WTC11 (cell line): ENCODE measurements around the gene IMP3. TPM values are rescaled to one million over a fixed set of nuclear protein-coding genes. Genes with fewer than 3 reads are reported as not detected.

Experiments
- ATAC-seq: fragments of 200-7000 bp; cut with Tn5 transposase; 2 replicates; pipeline ENCODE4 v1.10.0; 2021; ENCODE audit warnings: mild to moderate bottlenecking, moderate library complexity
- CTCF ChIA-PET: fragments of 300-600 bp; sonication (Branson Sonifier 250); formaldehyde crosslinking; loops from one replicate; lab custom pipeline; 2021; ENCODE audit warnings: antibody characterized with exemption; lab: Charles Lee
- POLR2A ChIA-PET: fragments of 350-600 bp; sonication (Branson Sonifier 250); formaldehyde crosslinking; loops from one replicate; lab custom pipeline; 2021; ENCODE audit warnings: antibody characterized with exemption; lab: Charles Lee
- DNase-seq: peaks from one replicate; pipeline ENCODE4 v3.0.0; 2021; ENCODE audit warnings: low spot score
- H3K27ac Mint-ChIP-seq: 2 replicates; pipeline ENCODE4 v1.8.0; 2021; ENCODE audit warnings: mixed read lengths
- H3K27me3 Mint-ChIP-seq: 2 replicates; pipeline ENCODE4 v1.8.0; 2021; ENCODE audit warnings: low read depth, mild to moderate bottlenecking, moderate library complexity, mixed read lengths
- H3K36me3 Mint-ChIP-seq: 2 replicates; pipeline ENCODE4 v1.8.0; 2021; ENCODE audit warnings: mixed read lengths
- H3K4me1 Mint-ChIP-seq: 2 replicates; pipeline ENCODE4 v1.8.0; 2022; ENCODE audit warnings: mixed read lengths
- H3K4me3 Mint-ChIP-seq: 2 replicates; pipeline ENCODE4 v1.8.0; 2021; ENCODE audit warnings: mild to moderate bottlenecking, moderate library complexity, mixed read lengths
- H3K9me3 Mint-ChIP-seq: 2 replicates; pipeline ENCODE4 v1.8.0; 2021; ENCODE audit warnings: mixed read lengths
- ATF1 ChIP-seq: sonication (generic); formaldehyde crosslinking; IDR thresholded peaks from 2 replicates; pipeline ENCODE4 v1.8.1; 2023; ENCODE audit warnings: mild to moderate bottlenecking, moderate library complexity, missing genetic modification reagents
- CBFB ChIP-seq: sonication (generic); formaldehyde crosslinking; IDR thresholded peaks from 2 replicates; pipeline ENCODE4 v1.8.1; 2022; ENCODE audit warnings: mild to moderate bottlenecking, low read depth, missing genetic modification reagents
- CTCF ChIP-seq: fragments of 200-600 bp; IDR thresholded peaks from 2 replicates; pipeline ENCODE4 v1.8.0; 2022; ENCODE audit warnings: antibody characterized with exemption
- EMX1 ChIP-seq: fragments of 250-450 bp; sonication (Bioruptor Pico); IDR thresholded peaks from 2 replicates; pipeline ENCODE4 v1.8.0; 2021; ENCODE audit warnings: mild to moderate bottlenecking
- ETV6 ChIP-seq: sonication (generic); formaldehyde crosslinking; IDR thresholded peaks from 2 replicates; pipeline ENCODE4 v1.8.1; 2022; ENCODE audit warnings: mild to moderate bottlenecking, missing genetic modification reagents
- FOXK1 ChIP-seq: sonication (generic); formaldehyde crosslinking; IDR thresholded peaks from 2 replicates; pipeline ENCODE4 v1.8.0; 2022; ENCODE audit warnings: mild to moderate bottlenecking, moderate library complexity, missing genetic modification reagents
- GTF2I ChIP-seq: fragments of 250-450 bp; sonication (Bioruptor Pico); conservative IDR thresholded peaks from 2 replicates; pipeline ENCODE4 v1.4.0; 2021; ENCODE audit warnings: mild to moderate bottlenecking
- MLX ChIP-seq: sonication (generic); formaldehyde crosslinking; IDR thresholded peaks from 2 replicates; pipeline ENCODE4 v1.8.1; 2023; ENCODE audit warnings: mild to moderate bottlenecking, missing genetic modification reagents, moderate library complexity
- MXD4 ChIP-seq: fragments of 250-450 bp; sonication (Bioruptor Pico); IDR thresholded peaks from 2 replicates; pipeline ENCODE4 v1.8.0; 2021; ENCODE audit warnings: mild to moderate bottlenecking, moderate library complexity, borderline replicate concordance
- MYBL2 ChIP-seq: sonication (generic); formaldehyde crosslinking; IDR thresholded peaks from 2 replicates; pipeline ENCODE4 v1.8.1; 2023; ENCODE audit warnings: mild to moderate bottlenecking, moderate library complexity, missing genetic modification reagents
- NFATC4 ChIP-seq: fragments of 250-450 bp; sonication (Bioruptor Pico); IDR thresholded peaks from 2 replicates; pipeline ENCODE4 v1.9.0; 2021; ENCODE audit warnings: mild to moderate bottlenecking
- TEAD4 ChIP-seq: sonication (generic); formaldehyde crosslinking; IDR thresholded peaks from 2 replicates; pipeline ENCODE4 v1.8.0; 2022; ENCODE audit warnings: mild to moderate bottlenecking, missing genetic modification reagents
- ZNF138 ChIP-seq: sonication (generic); formaldehyde crosslinking; conservative IDR thresholded peaks from 2 replicates; pipeline ENCODE4 v1.8.1; 2022; ENCODE audit warnings: mild to moderate bottlenecking, moderate library complexity, missing genetic modification reagents
- ZNF219 ChIP-seq: sonication (generic); formaldehyde crosslinking; IDR thresholded peaks from 2 replicates; pipeline ENCODE4 v1.8.0; 2023; ENCODE audit warnings: missing genetic modification reagents, mild to moderate bottlenecking, borderline replicate concordance
- ZNF423 ChIP-seq: fragments of 250-450 bp; sonication (Bioruptor Pico); IDR thresholded peaks from 2 replicates; pipeline ENCODE4 v2.1.2; 2022; ENCODE audit warnings: mild to moderate bottlenecking, moderate library complexity
- ZNF671 ChIP-seq: fragments of 250-450 bp; sonication (Bioruptor Pico); IDR thresholded peaks from 2 replicates; pipeline ENCODE4 v1.8.0; 2021; ENCODE audit warnings: mild to moderate bottlenecking
- total RNA-seq: library from RNA; stranded (reverse); gene quantifications from 3 replicates; pipeline ENCODE4 v1.2.3, GENCODE V29; 2021
- TF ChIP-seq, protein P1 (sequence below): fragments of 250-450 bp; sonication (Bioruptor Pico); IDR thresholded peaks from 2 replicates; pipeline ENCODE4 v2.1.2; 2022; ENCODE audit warnings: mild to moderate bottlenecking, moderate library complexity
- TF ChIP-seq, protein P2 (sequence below): sonication (generic); formaldehyde crosslinking; conservative IDR thresholded peaks from 2 replicates; pipeline ENCODE4 v1.8.1; 2023; ENCODE audit warnings: mild to moderate bottlenecking, low read depth, missing genetic modification reagents, moderate library complexity
- TF ChIP-seq, protein P3 (sequence below): sonication (generic); formaldehyde crosslinking; IDR thresholded peaks from 2 replicates; pipeline ENCODE4 v1.8.1; 2023; ENCODE audit warnings: mild to moderate bottlenecking, missing genetic modification reagents, borderline replicate concordance
- TF ChIP-seq, protein P4 (sequence below): sonication (generic); formaldehyde crosslinking; IDR thresholded peaks from 2 replicates; pipeline ENCODE4 v1.8.0; 2022; ENCODE audit warnings: mild to moderate bottlenecking, missing genetic modification reagents
- TF ChIP-seq, protein P5 (sequence below): sonication (generic); formaldehyde crosslinking; IDR thresholded peaks from 2 replicates; pipeline ENCODE4 v1.8.0; 2022; ENCODE audit warnings: mild to moderate bottlenecking, missing genetic modification reagents

Gene IMP3
- total RNA-seq, 1 experiment from 2014 or later = 107 TPM

DNA sequence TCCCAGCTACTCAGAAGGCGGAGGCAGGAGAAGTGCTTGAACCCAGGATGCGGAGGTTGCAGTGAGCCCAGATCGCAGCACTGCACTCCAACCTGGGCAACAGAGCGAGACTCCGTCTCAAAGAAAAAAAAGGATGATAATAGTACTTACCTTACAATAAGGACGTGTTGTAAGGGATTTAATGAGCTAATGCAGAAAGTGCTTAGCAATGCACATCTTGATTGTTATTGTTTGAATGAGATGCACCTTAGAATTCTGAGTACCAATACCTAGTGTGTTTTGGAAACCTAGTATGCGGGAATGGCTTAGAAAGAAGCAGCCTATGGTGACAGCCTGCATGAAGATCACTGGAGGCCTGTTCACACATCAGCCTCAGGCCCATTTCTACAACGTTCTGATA is 34.0 kb downstream of the IMP3 start:
- no peak for DNase-seq
- no peaks in the 10 kb centered on the region for H3K4me1 Mint-ChIP-seq
- TF ChIP-seq, protein P1, sequence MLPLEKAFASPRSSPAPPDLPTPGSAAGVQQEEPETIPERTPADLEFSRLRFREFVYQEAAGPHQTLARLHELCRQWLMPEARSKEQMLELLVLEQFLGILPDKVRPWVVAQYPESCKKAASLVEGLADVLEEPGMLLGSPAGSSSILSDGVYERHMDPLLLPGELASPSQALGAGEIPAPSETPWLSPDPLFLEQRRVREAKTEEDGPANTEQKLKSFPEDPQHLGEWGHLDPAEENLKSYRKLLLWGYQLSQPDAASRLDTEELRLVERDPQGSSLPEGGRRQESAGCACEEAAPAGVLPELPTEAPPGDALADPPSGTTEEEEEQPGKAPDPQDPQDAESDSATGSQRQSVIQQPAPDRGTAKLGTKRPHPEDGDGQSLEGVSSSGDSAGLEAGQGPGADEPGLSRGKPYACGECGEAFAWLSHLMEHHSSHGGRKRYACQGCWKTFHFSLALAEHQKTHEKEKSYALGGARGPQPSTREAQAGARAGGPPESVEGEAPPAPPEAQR (CRISPR knock-in tag) = no peak
- TF ChIP-seq MYBL2 (CRISPR knock-in tag) = no peak
- no peak for TF ChIP-seq TEAD4
- TF ChIP-seq, protein P2, sequence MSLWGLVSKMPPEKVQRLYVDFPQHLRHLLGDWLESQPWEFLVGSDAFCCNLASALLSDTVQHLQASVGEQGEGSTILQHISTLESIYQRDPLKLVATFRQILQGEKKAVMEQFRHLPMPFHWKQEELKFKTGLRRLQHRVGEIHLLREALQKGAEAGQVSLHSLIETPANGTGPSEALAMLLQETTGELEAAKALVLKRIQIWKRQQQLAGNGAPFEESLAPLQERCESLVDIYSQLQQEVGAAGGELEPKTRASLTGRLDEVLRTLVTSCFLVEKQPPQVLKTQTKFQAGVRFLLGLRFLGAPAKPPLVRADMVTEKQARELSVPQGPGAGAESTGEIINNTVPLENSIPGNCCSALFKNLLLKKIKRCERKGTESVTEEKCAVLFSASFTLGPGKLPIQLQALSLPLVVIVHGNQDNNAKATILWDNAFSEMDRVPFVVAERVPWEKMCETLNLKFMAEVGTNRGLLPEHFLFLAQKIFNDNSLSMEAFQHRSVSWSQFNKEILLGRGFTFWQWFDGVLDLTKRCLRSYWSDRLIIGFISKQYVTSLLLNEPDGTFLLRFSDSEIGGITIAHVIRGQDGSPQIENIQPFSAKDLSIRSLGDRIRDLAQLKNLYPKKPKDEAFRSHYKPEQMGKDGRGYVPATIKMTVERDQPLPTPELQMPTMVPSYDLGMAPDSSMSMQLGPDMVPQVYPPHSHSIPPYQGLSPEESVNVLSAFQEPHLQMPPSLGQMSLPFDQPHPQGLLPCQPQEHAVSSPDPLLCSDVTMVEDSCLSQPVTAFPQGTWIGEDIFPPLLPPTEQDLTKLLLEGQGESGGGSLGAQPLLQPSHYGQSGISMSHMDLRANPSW = no peak
- TF ChIP-seq, protein P3, sequence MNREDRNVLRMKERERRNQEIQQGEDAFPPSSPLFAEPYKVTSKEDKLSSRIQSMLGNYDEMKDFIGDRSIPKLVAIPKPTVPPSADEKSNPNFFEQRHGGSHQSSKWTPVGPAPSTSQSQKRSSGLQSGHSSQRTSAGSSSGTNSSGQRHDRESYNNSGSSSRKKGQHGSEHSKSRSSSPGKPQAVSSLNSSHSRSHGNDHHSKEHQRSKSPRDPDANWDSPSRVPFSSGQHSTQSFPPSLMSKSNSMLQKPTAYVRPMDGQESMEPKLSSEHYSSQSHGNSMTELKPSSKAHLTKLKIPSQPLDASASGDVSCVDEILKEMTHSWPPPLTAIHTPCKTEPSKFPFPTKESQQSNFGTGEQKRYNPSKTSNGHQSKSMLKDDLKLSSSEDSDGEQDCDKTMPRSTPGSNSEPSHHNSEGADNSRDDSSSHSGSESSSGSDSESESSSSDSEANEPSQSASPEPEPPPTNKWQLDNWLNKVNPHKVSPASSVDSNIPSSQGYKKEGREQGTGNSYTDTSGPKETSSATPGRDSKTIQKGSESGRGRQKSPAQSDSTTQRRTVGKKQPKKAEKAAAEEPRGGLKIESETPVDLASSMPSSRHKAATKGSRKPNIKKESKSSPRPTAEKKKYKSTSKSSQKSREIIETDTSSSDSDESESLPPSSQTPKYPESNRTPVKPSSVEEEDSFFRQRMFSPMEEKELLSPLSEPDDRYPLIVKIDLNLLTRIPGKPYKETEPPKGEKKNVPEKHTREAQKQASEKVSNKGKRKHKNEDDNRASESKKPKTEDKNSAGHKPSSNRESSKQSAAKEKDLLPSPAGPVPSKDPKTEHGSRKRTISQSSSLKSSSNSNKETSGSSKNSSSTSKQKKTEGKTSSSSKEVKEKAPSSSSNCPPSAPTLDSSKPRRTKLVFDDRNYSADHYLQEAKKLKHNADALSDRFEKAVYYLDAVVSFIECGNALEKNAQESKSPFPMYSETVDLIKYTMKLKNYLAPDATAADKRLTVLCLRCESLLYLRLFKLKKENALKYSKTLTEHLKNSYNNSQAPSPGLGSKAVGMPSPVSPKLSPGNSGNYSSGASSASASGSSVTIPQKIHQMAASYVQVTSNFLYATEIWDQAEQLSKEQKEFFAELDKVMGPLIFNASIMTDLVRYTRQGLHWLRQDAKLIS (CRISPR knock-in tag) = no peak
- TF ChIP-seq ZNF219 (CRISPR knock-in tag) = no peak
- no peak for TF ChIP-seq ATF1
- no peak for TF ChIP-seq NFATC4 (CRISPR knock-in tag)
- TF ChIP-seq ETV6 (CRISPR knock-in tag) = no peak
- TF ChIP-seq, all 79 proteins: peak for 0
- Mint-ChIP-seq H3K27ac (no peak overlapping the region), H3K9me3 (no peaks in the 10 kb centered on the region), H3K4me3 (no peak overlapping the region), H3K27me3 (no peaks in the 10 kb centered on the region), H3K36me3 (peaks cover 45% of the 10 kb centered on the region)
- ATAC-seq = no peak
- ChIA-PET CTCF (interaction anchor here (0.6 to 0.7 kb wide), 2 partner anchors 196 to 238 kb away, joined by 3 read pairs; partner anchors contain the start of gene MAN2C1), POLR2A (no interaction called here)

GRCh38 chr15:75599401-75599800 is 40.6 kb downstream of the IMP3 start:
- ATAC-seq (no peak), DNase-seq (no peak)
- H3K27me3 Mint-ChIP-seq = no peaks in the 10 kb centered on the region
- peaks cover 29% of the 10 kb centered on the region for H3K36me3 Mint-ChIP-seq
- H3K4me3 Mint-ChIP-seq = no peak overlapping the region
- H3K4me1 Mint-ChIP-seq = no peaks in the 10 kb centered on the region
- no peaks in the 10 kb centered on the region for H3K9me3 Mint-ChIP-seq
- ChIA-PET POLR2A (no interaction called here), CTCF (no interaction called here)
- H3K27ac Mint-ChIP-seq = no peak overlapping the region
- TF ChIP-seq, protein P4, sequence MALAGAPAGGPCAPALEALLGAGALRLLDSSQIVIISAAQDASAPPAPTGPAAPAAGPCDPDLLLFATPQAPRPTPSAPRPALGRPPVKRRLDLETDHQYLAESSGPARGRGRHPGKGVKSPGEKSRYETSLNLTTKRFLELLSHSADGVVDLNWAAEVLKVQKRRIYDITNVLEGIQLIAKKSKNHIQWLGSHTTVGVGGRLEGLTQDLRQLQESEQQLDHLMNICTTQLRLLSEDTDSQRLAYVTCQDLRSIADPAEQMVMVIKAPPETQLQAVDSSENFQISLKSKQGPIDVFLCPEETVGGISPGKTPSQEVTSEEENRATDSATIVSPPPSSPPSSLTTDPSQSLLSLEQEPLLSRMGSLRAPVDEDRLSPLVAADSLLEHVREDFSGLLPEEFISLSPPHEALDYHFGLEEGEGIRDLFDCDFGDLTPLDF (CRISPR knock-in tag) = no peak
- no peak for TF ChIP-seq FOXK1
- no peak for TF ChIP-seq NFATC4 (CRISPR knock-in tag)
- TF ChIP-seq GTF2I = no peak
- TF ChIP-seq CTCF = no peak
- TF ChIP-seq EMX1 (CRISPR knock-in tag) = no peak
- TF ChIP-seq, protein P5, sequence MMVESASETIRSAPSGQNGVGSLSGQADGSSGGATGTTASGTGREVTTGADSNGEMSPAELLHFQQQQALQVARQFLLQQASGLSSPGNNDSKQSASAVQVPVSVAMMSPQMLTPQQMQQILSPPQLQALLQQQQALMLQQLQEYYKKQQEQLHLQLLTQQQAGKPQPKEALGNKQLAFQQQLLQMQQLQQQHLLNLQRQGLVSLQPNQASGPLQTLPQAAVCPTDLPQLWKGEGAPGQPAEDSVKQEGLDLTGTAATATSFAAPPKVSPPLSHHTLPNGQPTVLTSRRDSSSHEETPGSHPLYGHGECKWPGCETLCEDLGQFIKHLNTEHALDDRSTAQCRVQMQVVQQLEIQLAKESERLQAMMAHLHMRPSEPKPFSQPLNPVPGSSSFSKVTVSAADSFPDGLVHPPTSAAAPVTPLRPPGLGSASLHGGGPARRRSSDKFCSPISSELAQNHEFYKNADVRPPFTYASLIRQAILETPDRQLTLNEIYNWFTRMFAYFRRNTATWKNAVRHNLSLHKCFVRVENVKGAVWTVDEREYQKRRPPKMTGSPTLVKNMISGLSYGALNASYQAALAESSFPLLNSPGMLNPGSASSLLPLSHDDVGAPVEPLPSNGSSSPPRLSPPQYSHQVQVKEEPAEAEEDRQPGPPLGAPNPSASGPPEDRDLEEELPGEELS (CRISPR knock-in tag) = no peak
- no peak for TF ChIP-seq ZNF138
- TF ChIP-seq ZNF671 (CRISPR knock-in tag) = no peak
- no peak for TF ChIP-seq CBFB (CRISPR knock-in tag)
- no peak for TF ChIP-seq ATF1
- no peak for TF ChIP-seq MXD4 (CRISPR knock-in tag)
- no peak for TF ChIP-seq ZNF423 (CRISPR knock-in tag)
- no peak for TF ChIP-seq MLX (CRISPR knock-in tag)
